Nephron (organoid): Measurements from ENCODE around the gene NXN.

Experiments
- H3K27ac Mint-ChIP-seq, 3 experiments: 2 replicates each; pipeline ENCODE4 v1.8.0; 2020; ENCODE audit warnings: mixed read lengths in 3 of 3, mild to moderate bottlenecking in 2 of 3, moderate library complexity in 1 of 3
- H3K27me3 Mint-ChIP-seq: 2 replicates; pipeline ENCODE4 v1.8.0; 2021; ENCODE audit warnings: low read depth, mild to moderate bottlenecking, moderate library complexity, mixed read lengths
- H3K36me3 Mint-ChIP-seq: 2 replicates; pipeline ENCODE4 v1.8.0; 2020; ENCODE audit warnings: low read depth, mixed read lengths
- H3K4me1 Mint-ChIP-seq: 2 replicates; pipeline ENCODE4 v1.8.0; 2020; ENCODE audit warnings: mixed read lengths
- H3K4me3 Mint-ChIP-seq, 3 experiments: 2 replicates each; pipeline ENCODE4 v1.8.0; 2020; ENCODE audit warnings: mild to moderate bottlenecking in 3 of 3, mixed read lengths in 3 of 3, moderate library complexity in 2 of 3
- H3K9me3 Mint-ChIP-seq: 2 replicates; pipeline ENCODE4 v1.8.0; 2020; ENCODE audit warnings: mixed read lengths
- CTCF ChIP-seq, 3 experiments: fragments of 200-600 bp; sonication (generic); IDR thresholded peaks; one replicate each; pipeline ENCODE4 v1.5.0; 2021; ENCODE audit warnings: antibody characterized with exemption in 3 of 3; ENCODE audit not compliant: unreplicated experiment in 3 of 3

The NXN gene

GRCh38 chr17:798246-798645, 181.3 kb downstream of the NXN start:
- H3K9me3 Mint-ChIP-seq, result no peaks in the 10 kb centered on the region
- no peak overlapping the region for H3K4me3 Mint-ChIP-seq
- peaks cover 3% of the 10 kb centered on the region for H3K27me3 Mint-ChIP-seq
- no peak overlapping the region for H3K27ac Mint-ChIP-seq
- H3K4me1 Mint-ChIP-seq, result peaks cover 22% of the 10 kb centered on the region
- no peak for TF ChIP-seq CTCF (IDR thresholded peaks at IDR 0.05; ENCODE audit: unreplicated experiment in 3 of 3)
- H3K36me3 Mint-ChIP-seq, result peaks cover 24% of the 10 kb centered on the region

GRCh38 chr17:797236-797840, 182.2 kb downstream of the NXN start:
- H3K36me3 Mint-ChIP-seq, result peaks cover 29% of the 10 kb centered on the region
- H3K27me3 Mint-ChIP-seq, result peaks cover 3% of the 10 kb centered on the region
- no peak overlapping the region for H3K27ac Mint-ChIP-seq
- no peaks in the 10 kb centered on the region for H3K9me3 Mint-ChIP-seq
- no peak for TF ChIP-seq CTCF (IDR thresholded peaks at IDR 0.05; ENCODE audit: unreplicated experiment in 3 of 3)
- H3K4me1 Mint-ChIP-seq, result peaks cover 22% of the 10 kb centered on the region
- no peak overlapping the region for H3K4me3 Mint-ChIP-seq

GRCh38 chr17:796609-797008, 183.0 kb downstream of the NXN start:
- no peak for TF ChIP-seq CTCF (IDR thresholded peaks at IDR 0.05; ENCODE audit: unreplicated experiment in 3 of 3)
- H3K27ac Mint-ChIP-seq, result no peak overlapping the region
- peaks cover 28% of the 10 kb centered on the region for H3K36me3 Mint-ChIP-seq
- H3K27me3 Mint-ChIP-seq, result peaks cover 3% of the 10 kb centered on the region
- H3K4me1 Mint-ChIP-seq, result peaks cover 17% of the 10 kb centered on the region
- no peaks in the 10 kb centered on the region for H3K9me3 Mint-ChIP-seq
- H3K4me3 Mint-ChIP-seq, result no peak overlapping the region

GRCh38 chr17:795721-796120, 183.9 kb downstream of the NXN start:
- no peak overlapping the region for H3K4me3 Mint-ChIP-seq
- no peak for TF ChIP-seq CTCF (IDR thresholded peaks at IDR 0.05; ENCODE audit: unreplicated experiment in 3 of 3)
- peaks cover 36% of the 10 kb centered on the region for H3K36me3 Mint-ChIP-seq
- H3K9me3 Mint-ChIP-seq, result no peaks in the 10 kb centered on the region
- H3K4me1 Mint-ChIP-seq, result peaks cover 16% of the 10 kb centered on the region
- no peak overlapping the region for H3K27ac Mint-ChIP-seq
- H3K27me3 Mint-ChIP-seq, result peaks cover 3% of the 10 kb centered on the region

GRCh38 chr17:795276-795675, 184.3 kb downstream of the NXN start:
- Mint-ChIP-seq H3K9me3 (no peaks in the 10 kb centered on the region), H3K4me3 (no peak overlapping the region), H3K27me3 (peaks cover 2% of the 10 kb centered on the region), H3K36me3 (peaks cover 38% of the 10 kb centered on the region), H3K27ac (peak overlapping the region; percentile 29 to 77 (median 62)), H3K4me1 (peaks cover 16% of the 10 kb centered on the region)
- TF ChIP-seq CTCF (IDR thresholded peaks at IDR 0.05; ENCODE audit: unreplicated experiment in 3 of 3), result no peak

- TF ChIP-seq CTCF (IDR thresholded peaks at IDR 0.05; ENCODE audit: unreplicated experiment in 3 of 3), result peak; percentile 71 to 92 (median 73)
- no peaks in the 10 kb centered on the region for H3K27me3 Mint-ChIP-seq
- H3K4me1 Mint-ChIP-seq, result peaks cover 16% of the 10 kb centered on the region
- H3K9me3 Mint-ChIP-seq, result no peaks in the 10 kb centered on the region
- peak overlapping the region; percentile 29 to 77 (median 62) for H3K27ac Mint-ChIP-seq
- peak overlapping the region; percentile 1 to 52 (median 26) for H3K4me3 Mint-ChIP-seq
- peaks cover 38% of the 10 kb centered on the region for H3K36me3 Mint-ChIP-seq
Measured at GRCh38 chr17:794876-795275, 184.7 kb downstream of the NXN start.
